ENCODE results near the gene SGMS1.

Gene SGMS1

DNA sequence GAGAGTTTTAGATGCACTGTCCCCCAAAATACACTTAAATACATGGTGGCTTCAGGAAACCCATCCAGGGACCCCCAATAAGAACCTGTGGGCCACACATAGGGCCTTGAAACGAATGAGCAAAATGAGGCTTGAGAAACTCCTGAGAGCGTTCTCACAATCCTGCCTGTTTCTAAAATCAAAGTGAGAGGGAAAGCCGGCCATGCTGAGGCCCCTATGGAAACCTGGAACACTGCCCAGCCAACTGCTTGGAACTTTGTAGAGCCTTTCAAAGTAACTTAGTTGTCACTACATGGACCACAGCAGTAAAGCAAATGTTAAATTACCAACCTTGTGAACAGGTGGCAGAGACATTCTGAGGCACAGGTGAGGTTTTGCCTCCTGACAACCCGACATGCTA is 13.4 kb downstream of the SGMS1 start:
- DNase-seq (ENCODE audit: low spot score), result no peak

DNA sequence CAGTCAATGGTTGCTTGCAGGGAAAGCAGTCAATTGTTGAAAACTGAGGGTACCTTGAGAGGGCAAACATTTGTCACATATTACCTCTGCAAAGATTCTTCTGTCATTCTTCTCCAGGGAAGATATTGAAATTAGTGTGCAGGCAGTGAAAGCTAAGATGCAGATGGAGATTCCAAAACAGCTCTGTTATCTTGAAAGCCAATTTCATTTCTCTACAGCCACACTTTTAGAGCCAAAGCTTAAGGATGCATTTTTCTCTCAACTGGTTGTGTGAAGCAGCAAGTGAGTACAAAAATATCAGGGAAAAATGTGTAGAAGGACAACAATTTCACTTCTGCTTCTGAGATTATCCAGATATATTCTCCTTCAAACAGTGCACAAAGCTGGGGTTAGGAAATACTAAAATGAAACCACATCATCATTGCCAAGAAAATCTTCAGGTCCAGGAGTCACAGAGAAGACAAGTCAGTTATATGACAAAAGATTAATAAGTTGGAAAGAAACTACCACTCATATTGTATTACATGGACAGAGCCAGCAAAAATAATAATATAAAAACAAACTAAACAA is 16.3 kb downstream of the SGMS1 start:
- no peak for DNase-seq (ENCODE audit: low spot score)

DNA sequence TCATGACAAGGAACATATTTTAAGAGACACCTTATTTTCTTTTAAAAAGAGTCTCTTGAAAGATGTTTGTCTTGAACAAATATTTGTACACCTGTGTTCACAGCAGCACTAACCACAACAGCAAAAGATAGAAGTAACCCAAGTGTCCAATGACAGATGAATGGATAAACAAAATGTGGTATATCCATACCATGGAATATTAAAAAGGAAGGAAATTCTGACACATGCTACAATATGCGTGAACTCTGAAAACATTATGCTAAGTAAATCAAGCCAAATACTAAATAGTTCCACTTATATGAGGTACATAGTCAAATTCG is 17.8 kb downstream of the SGMS1 start:
- DNase-seq (ENCODE audit: low spot score), result no peak

GRCh38 chr10:50605269-50605950 is 18.3 kb downstream of the SGMS1 start:
- DNase-seq (ENCODE audit: low spot score), result peak; percentile 83

DNA sequence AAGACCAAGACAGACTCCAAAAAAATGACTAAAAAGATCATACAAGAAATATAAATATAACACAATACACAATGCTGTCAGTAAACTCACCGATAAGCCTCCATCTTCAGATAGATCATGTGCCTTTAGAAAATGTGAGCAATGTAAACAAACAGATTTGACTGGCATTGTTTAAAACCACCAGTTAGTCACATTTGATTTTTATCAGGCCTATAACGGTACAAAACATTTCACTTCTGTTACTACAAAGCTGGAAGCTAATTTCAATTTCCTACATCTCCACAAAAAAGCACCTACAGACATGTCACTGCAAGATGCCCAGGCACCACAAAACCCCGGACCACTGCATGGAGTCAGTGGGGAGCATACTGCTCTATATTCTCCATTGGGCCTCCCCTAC is 18.9 kb downstream of the SGMS1 start:
- DNase-seq (ENCODE audit: low spot score), result peak; percentile 4

GRCh38 chr10:50604049-50604640 is 19.6 kb downstream of the SGMS1 start:
- peak; percentile 28 for DNase-seq (ENCODE audit: low spot score)

- no peak for DNase-seq (ENCODE audit: low spot score)
Measured at GRCh38 chr10:50603151-50603850, 20.5 kb downstream of the SGMS1 start.

GRCh38 chr10:50601974-50602373 is 21.8 kb downstream of the SGMS1 start:
- no peak for DNase-seq (ENCODE audit: low spot score)

- peak; percentile 19 for DNase-seq (ENCODE audit: low spot score)
Measured at GRCh38 chr10:50600831-50601477, 22.8 kb downstream of the SGMS1 start.

- no peak for DNase-seq (ENCODE audit: low spot score)
Measured at GRCh38 chr10:50600286-50600685, 23.5 kb downstream of the SGMS1 start.

GRCh38 chr10:50596897-50597296 is 26.9 kb downstream of the SGMS1 start:
- DNase-seq (ENCODE audit: low spot score), result no peak

DNA sequence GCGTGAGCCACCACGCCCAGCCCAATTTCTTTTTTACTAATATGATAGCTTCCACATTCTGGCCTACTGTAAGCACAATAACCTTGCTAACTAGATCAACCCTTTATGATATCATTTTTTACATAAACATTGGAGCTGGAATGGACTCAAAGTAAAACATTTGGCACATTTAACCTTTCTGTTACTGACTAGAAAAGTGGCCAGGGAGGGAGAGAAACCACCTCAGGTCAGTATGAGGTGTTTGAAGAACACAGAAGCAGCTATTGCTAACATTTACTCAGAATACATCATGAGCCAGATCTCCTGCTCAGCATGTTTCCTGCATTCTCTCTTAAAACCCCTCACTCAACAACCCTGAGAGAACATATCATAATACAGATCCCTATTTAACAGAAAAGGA is 27.3 kb downstream of the SGMS1 start:
- DNase-seq (ENCODE audit: low spot score), result no peak

DNA sequence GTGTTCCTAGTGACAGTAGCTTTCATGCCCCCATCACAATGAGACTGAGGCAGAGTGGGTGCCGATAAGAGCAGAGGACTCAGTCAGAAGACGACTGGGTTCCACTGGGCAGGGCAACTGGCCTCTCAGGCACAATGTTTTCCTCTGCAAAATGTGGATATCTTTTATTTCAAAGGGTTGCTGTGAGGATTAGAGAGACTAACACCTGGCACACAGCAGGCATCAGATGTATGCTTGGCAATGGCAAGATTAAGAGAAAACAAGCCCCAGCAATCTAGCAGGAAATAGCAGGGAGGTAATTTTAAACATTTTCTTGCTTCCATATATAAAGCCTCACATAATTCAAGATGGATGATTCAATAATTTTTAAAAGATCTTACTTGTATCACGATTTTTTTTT is 28.0 kb downstream of the SGMS1 start:
- DNase-seq (ENCODE audit: low spot score), result no peak

GRCh38 chr10:50593523-50594376 is 30.0 kb downstream of the SGMS1 start:
- peak; percentile 63 for DNase-seq (ENCODE audit: low spot score)

- DNase-seq (ENCODE audit: low spot score), result no peak
Measured at GRCh38 chr10:50592961-50593418, 30.8 kb downstream of the SGMS1 start.

DNA sequence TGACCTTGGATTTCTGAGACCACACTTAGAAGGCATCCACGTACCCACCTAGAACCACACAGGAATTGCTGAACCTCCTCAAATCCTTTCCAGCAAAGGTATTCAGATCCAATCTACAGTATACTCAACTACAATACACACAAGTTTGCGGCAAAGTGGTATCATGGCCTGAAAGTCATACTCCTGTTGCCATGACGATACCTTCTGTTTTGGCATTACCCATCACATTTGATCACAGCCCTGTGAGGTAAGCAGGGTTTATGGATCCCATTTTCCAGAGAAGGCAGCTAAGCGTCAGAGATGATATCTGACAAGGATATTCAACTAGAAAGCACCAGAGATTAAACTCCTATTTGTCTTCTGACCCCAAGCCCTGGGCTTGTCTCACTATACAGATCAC is 32.8 kb downstream of the SGMS1 start:
- DNase-seq (ENCODE audit: low spot score), result no peak

- no peak for DNase-seq (ENCODE audit: low spot score)
Measured at GRCh38 chr10:50586740-50587088, 37.0 kb downstream of the SGMS1 start.

DNA sequence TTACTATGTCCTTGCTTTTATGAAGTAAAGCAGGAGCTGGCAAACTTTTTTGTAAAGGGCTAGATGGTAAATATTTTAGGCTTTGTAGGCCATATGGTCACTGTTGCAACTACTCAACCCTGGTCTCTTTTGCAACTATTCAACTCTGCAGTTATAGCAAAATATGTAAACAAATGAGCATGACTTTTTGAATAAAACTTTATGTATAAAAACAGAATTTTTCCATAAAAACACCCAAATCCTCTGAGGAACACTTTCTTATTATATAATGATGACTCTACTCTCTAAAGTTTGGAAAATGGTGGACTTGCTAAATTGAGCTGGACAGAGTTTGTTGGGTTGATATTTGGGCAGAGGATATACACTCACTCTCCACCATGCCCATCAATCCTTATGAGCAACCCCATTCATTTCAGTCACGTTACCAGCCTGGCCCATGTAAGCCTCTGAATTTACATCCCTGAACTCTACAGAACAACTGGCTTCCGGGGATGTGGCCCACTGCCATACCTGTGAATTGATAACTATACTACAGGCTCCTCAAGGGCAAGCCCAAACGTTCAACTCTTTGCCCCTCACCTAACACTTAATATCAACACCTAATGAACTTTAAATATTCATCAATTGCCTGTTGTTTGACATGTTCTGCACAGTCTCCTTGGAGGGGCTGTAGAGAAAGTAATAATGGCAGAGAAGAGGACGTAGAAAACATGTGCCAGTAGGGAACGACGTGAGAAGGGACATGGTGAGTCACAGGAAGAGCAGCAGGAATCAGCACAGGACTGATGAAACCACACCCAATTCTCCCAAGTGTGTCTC is 37.6 kb downstream of the SGMS1 start:
- peak; percentile 54 for DNase-seq (ENCODE audit: low spot score)

GRCh38 chr10:50582766-50583762 is 40.7 kb downstream of the SGMS1 start:
- peak; percentile 8 for DNase-seq (ENCODE audit: low spot score)

- no peak for DNase-seq (ENCODE audit: low spot score)
Measured at GRCh38 chr10:50582046-50582445, 41.7 kb downstream of the SGMS1 start.

Data from AG08395 (cell line).